CD4-positive, alpha-beta T cell treated with Interleukin-4 for 1 hour (primary cell): ENCODE results near the gene CROCC2.
A peak's percentile ranks its signal among the peaks of the same experiment; 100 is the strongest.

Experiments
- DNase-seq, 2 donors: peaks; one replicate each; pipeline ENCODE4 v3.0.0-alpha.2; 2020 to 2022

The CROCC2 gene

GRCh38 chr2:240957656-240958365 is 51.7 kb downstream of the CROCC2 start:
- no peak for DNase-seq

- no peak for DNase-seq
Measured at GRCh38 chr2:240958366-240959213, 52.5 kb downstream of the CROCC2 start.

- no peak for DNase-seq
Measured at GRCh38 chr2:240959214-240959940, 53.2 kb downstream of the CROCC2 start.

- no peak for DNase-seq
Measured at GRCh38 chr2:240959941-240960308, 53.8 kb downstream of the CROCC2 start.

- no peak for DNase-seq
Measured at GRCh38 chr2:240960309-240960970, 54.3 kb downstream of the CROCC2 start.

GRCh38 chr2:240960971-240961876 is 55.1 kb downstream of the CROCC2 start:
- DNase-seq: peak in 1 of 2 donors; percentile 27

GRCh38 chr2:240961910-240962299 is 55.8 kb downstream of the CROCC2 start:
- DNase-seq: no peak

- no peak for DNase-seq
Measured at GRCh38 chr2:240962300-240963064, 56.3 kb downstream of the CROCC2 start.

- DNase-seq: no peak
Measured at GRCh38 chr2:240963065-240963867, 57.1 kb downstream of the CROCC2 start.

- DNase-seq: no peak
Measured at GRCh38 chr2:240963868-240964703, 58.0 kb downstream of the CROCC2 start.

- DNase-seq: no peak
Measured at GRCh38 chr2:240964704-240965295, 58.7 kb downstream of the CROCC2 start.

- no peak for DNase-seq
Measured at GRCh38 chr2:240965296-240965904, 59.3 kb downstream of the CROCC2 start.

GRCh38 chr2:240965905-240966456 is 59.8 kb downstream of the CROCC2 start:
- DNase-seq: no peak

GRCh38 chr2:240966457-240966905 is 60.3 kb downstream of the CROCC2 start:
- DNase-seq: no peak

GRCh38 chr2:240966906-240967680 is 61.0 kb downstream of the CROCC2 start:
- no peak for DNase-seq

- no peak for DNase-seq
Measured at GRCh38 chr2:240967681-240968621, 61.8 kb downstream of the CROCC2 start.
